HG03060 (cell line): ENCODE results near the gene PLEK2.
"Not testable (repeated sequence)": the region's sequence is repeated elsewhere in the genome, so short reads cannot be mapped to it uniquely, and the experiment has no call there.

ENCODE experiments used
- ATAC-seq: cut with Tn5 transposase; IDR thresholded peaks from one replicate; pipeline ENCODE4 v1.9.1; 2021; ENCODE audit warnings: low read depth, moderate number of reproducible peaks; ENCODE audit not compliant: unreplicated experiment

PLEK2 gene, protein sequence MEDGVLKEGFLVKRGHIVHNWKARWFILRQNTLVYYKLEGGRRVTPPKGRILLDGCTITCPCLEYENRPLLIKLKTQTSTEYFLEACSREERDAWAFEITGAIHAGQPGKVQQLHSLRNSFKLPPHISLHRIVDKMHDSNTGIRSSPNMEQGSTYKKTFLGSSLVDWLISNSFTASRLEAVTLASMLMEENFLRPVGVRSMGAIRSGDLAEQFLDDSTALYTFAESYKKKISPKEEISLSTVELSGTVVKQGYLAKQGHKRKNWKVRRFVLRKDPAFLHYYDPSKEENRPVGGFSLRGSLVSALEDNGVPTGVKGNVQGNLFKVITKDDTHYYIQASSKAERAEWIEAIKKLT

GRCh38 chr14:67411820-67412421 lies at the start of gene PLEK2:
Gene PLEK2, minus strand, starts transcription at chr14:67412165. Its CDS starts 106 bp downstream, at chr14:67412059.
- ATAC-seq = no peak

GRCh38 chr14:67461341-67461985 lies 49.5 kb upstream of the PLEK2 start:
- no peak for ATAC-seq

DNA sequence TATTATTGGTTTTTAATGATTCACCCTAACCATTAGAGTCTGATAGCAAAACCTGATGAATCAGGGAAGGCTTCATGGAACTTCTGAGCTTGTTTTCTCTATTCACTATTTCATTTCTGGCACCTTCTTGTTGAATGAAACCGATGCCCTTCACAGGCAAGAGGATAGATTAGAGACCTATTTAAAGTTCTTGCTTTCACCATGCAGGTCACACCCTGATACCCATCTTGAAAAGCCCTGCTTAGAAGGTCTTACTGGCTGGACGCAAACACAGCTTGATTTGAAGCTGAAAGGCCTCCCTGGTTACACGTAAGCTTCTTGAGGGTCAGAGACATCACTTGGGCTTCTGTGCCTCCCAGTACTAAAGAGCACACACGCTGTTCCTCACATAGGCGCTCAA lies 47.4 kb upstream of the PLEK2 start:
- ATAC-seq = no peak

DNA sequence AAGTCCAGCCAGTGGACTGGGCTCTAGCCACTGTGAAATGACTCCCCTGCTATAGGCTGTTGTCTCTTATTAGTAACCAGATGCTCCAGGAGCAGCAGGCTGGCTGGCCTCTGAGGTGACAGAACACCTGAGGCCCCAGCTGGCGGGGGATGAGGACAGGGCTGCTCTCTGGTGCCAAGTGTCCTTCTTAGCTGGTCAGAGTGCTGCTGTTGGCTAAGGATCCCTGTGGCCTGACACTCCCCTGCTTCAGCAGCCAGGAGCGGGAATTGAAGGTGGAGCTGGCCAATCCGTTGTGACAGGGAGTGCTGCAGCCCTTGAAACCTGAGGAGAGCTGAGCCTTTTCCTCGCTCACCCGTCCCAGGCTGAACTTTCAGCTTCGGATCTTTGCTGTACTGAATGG lies 45.8 kb upstream of the PLEK2 start:
- ATAC-seq = no peak

GRCh38 chr14:67456732-67457131 lies 44.8 kb upstream of the PLEK2 start:
- no peak for ATAC-seq

GRCh38 chr14:67453575-67454300 lies 41.8 kb upstream of the PLEK2 start:
- no peak for ATAC-seq

DNA sequence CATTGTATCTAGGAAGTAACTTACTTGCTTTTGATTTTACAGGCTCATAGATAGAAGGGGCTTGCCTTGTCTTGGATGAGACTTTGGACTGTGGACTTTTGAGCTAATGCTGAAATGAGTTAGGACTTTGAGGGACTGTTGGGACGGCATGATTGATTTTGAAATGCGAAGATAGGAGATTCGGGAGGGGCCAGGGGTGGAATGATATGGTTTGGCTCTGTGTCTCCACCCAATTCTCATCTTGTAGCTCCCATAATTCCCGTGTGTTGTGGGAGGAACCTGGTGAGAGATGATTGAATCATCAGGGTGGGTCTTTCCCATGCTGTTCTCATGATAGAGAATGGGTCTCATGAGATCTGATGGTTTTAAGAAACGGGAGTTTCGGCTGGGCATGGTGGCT lies 39.7 kb upstream of the PLEK2 start:
- not testable (repeated sequence) for ATAC-seq

GRCh38 chr14:67449096-67449495 lies 37.1 kb upstream of the PLEK2 start:
- ATAC-seq = no peak

GRCh38 chr14:67447033-67447381 lies 35.0 kb upstream of the PLEK2 start:
- ATAC-seq = no peak

DNA sequence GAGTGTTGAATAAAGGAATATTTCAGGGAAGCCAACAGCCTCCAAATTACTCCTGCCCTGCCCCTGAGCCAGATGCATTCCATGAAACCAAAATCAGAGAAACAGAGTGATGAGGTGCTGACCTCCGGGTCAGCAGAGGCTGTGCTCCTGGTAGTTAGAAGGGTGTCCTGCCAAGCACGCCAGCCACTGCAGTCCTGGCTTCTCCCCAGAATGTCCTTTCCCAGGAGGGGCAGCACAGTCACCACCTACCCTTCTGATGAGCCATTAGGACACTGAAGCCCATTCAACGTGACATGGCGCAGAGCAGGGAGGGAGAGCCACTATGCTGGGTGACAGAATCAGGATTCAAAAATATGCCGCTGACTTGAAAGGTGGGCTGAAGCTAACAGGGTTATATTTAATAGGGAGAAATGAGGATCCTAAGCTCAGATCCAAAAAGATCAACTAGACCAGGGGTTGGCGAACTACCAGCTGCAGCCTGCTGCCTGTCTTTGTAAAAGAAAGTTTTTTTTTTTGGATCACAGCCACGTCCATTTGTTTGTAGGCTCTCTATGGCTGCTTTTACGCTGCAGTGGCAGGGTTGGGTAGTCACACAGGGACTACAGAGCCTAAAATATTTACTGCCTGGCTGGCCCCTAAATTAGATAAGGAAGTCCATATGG lies 34.5 kb upstream of the PLEK2 start:
- ATAC-seq = no peak

DNA sequence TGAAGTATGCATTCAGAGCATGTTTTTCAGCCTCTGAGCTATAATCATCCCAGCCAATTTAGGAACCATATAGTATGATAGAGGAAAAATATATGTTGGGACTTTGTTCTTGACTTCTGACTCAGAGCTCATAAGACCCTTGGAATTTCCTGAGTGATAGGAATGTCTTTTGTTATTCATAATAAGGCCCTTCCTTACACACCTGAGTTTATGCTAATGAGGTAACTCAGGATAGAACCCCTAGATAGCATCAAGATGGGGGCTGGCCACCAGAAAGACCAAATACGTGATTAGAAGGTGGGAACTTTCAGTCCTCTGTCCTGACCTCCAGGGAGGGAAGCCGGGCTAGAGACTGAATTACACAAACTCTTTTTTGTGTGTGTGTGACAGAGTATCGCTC lies 32.4 kb upstream of the PLEK2 start:
- ATAC-seq = no peak

DNA sequence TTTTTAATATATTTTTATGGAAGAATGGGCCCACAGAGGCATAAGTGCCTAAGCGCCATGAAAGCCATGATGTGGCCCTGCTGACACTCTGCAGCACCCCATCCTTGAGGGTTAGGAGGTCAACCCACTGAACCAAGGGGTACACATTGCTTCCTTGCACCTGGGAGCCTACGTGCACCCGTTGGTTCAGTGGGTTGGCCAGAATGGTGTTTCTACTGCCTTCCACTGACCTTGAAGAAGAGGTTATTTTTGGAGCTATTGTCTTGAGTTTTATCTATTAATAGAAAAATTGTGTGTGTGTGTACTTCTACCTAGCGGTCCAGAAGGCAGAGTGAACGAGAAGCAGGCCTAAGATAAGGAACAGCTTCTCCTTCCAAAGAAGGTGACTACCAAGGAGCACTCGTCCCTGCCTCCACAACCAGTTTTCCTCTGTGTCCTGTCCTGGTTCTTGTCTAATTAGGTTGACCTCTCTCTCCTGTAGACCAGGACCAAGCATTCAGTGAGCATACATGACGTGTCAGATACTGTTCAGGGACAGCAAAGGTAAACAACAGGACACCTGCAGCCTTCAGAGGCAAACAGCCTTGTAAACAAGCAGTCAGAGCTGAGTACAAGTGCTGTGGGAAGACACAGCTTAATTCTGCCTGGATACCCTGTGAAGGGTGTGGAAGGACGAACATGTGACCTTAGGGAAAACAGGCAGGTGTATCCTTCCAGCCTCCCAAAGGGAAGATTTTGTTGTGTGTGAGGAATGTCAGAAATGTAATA lies 30.4 kb upstream of the PLEK2 start:
- no peak for ATAC-seq

- ATAC-seq = no peak
Measured at GRCh38 chr14:67441672-67442071, 29.7 kb upstream of the PLEK2 start.

DNA sequence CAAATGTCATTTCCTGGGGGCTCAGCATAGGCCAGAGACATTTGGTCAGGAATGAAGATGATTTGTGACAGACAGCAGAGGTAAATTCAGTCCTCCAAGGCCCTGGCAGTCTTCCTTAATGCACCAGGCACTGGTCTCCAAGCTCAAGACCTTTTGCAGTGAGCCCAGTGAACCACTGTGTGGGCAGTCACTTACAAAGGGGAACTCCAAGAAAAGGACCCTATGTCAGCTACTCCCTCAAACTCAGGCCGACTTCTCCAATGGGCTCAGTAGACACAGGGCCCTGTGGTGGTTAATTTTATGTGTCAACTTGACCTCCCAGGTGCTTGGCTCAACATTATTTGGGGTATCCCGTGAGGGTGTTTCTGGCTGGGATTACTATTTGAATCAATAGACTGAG lies 29.3 kb upstream of the PLEK2 start:
- no peak for ATAC-seq

GRCh38 chr14:67440513-67440912 lies 28.5 kb upstream of the PLEK2 start:
- no peak for ATAC-seq

GRCh38 chr14:67438969-67439368 lies 27.0 kb upstream of the PLEK2 start:
- no peak for ATAC-seq

- ATAC-seq = no peak
Measured at GRCh38 chr14:67436006-67436866, 24.3 kb upstream of the PLEK2 start.

GRCh38 chr14:67435603-67436002 lies 23.6 kb upstream of the PLEK2 start:
- no peak for ATAC-seq

- ATAC-seq = no peak
Measured at GRCh38 chr14:67432050-67432564, 20.1 kb upstream of the PLEK2 start.
